Coronary artery (tissue), 2 donors: Measurements from ENCODE around the gene CARS1.

Experiments used
- DNase-seq: peaks from one replicate; pipeline ENCODE4 v3.0.0-alpha.2; 2017; ENCODE audit warnings: low spot score
- H3K27ac ChIP-seq, 2 donors: fragments of 200-600 bp; sonication (generic); one replicate each; pipeline ENCODE4 v1.5.1; 2016 to 2019
- H3K4me3 ChIP-seq: fragments of 200-600 bp; sonication (generic); 2 replicates; pipeline ENCODE4 v1.5.1; 2016; ENCODE audit warnings: mild to moderate bottlenecking, moderate library complexity
- CTCF ChIP-seq: fragments of 200-600 bp; sonication (generic); IDR thresholded peaks from one replicate; pipeline ENCODE4 v1.5.1; 2019; ENCODE audit warnings: antibody characterized with exemption

The CARS1 gene

GRCh38 chr11:3092603-3093141 is 35.4 kb upstream of the CARS1 start:
- Histone ChIP-seq H3K4me3 (no peak overlapping the region), H3K27ac (no peak overlapping the region)
- DNase-seq: no peak
- TF ChIP-seq CTCF: no peak

GRCh38 chr11:3091846-3092602 is 34.8 kb upstream of the CARS1 start:
- DNase-seq: no peak
- H3K4me3 ChIP-seq: no peak overlapping the region
- peak; percentile 99 for TF ChIP-seq CTCF
- H3K27ac ChIP-seq: no peak overlapping the region

GRCh38 chr11:3091081-3091845 is 34.0 kb upstream of the CARS1 start:
- Histone ChIP-seq H3K4me3 (no peak overlapping the region), H3K27ac (no peak overlapping the region)
- TF ChIP-seq CTCF: no peak
- DNase-seq: no peak

- TF ChIP-seq CTCF: no peak
- DNase-seq: no peak
- no peak overlapping the region for H3K27ac ChIP-seq
- no peak overlapping the region for H3K4me3 ChIP-seq
Observed at GRCh38 chr11:3090096-3090901, 33.1 kb upstream of the CARS1 start.

GRCh38 chr11:3089236-3090061 is 32.2 kb upstream of the CARS1 start:
- TF ChIP-seq CTCF: no peak
- no peak for DNase-seq
- Histone ChIP-seq H3K4me3 (no peak overlapping the region), H3K27ac (no peak overlapping the region)

GRCh38 chr11:3088806-3089205 is 31.6 kb upstream of the CARS1 start:
- no peak overlapping the region for H3K4me3 ChIP-seq
- TF ChIP-seq CTCF: no peak
- H3K27ac ChIP-seq: no peak overlapping the region
- no peak for DNase-seq
